HEK293 (cell line): ENCODE results near the gene EPB41L2.

Source experiments
- CTCF ChIA-PET: fragments of 350-600 bp; formaldehyde crosslinking; extraction: SDS; loops from one replicate; lab custom pipeline; 2021; ENCODE audit warnings: antibody characterized with exemption; lab: Yijun Ruan, JAX
- POLR2A ChIA-PET: fragments of 300-600 bp; formaldehyde crosslinking; extraction: SDS; loops from one replicate; lab custom pipeline; 2020; ENCODE audit warnings: antibody characterized with exemption, inconsistent platforms; lab: Yijun Ruan, JAX
- H3K27ac ChIP-seq: fragments of 200-500 bp; sonication (Bioruptor generic); 2 replicates; pipeline ENCODE4 v1.5.1; 2014; ENCODE audit warnings: low read depth, low read length, control low read depth, inconsistent platforms; ENCODE audit errors: extremely low read depth
- H3K36me3 ChIP-seq, 2 experiments: fragments of 200-500 bp in 1 of 2; sonication (Bioruptor generic) in 1 of 2; 1 replicate in 1 of 2; 2 replicates in 1 of 2; pipeline ENCODE4 v1.5.1; 2014 to 2017; ENCODE audit warnings: inconsistent platforms in 2 of 2, low read length in 2 of 2; ENCODE audit not compliant: control insufficient read depth in 2 of 2, insufficient read depth in 1 of 2
- H3K4me1 ChIP-seq: fragments of 200-500 bp; sonication (Bioruptor generic); 2 replicates; pipeline ENCODE4 v1.5.1; 2014; ENCODE audit warnings: mild to moderate bottlenecking, low read length, inconsistent platforms; ENCODE audit not compliant: control insufficient read depth, insufficient read depth
- H3K4me3 ChIP-seq: 2 replicates; pipeline ENCODE4 v1.5.1; 2011; ENCODE audit warnings: low read depth, mild to moderate bottlenecking, control low read depth, low read length, moderate library complexity
- H3K9me3 ChIP-seq: fragments of 200-500 bp; sonication (Bioruptor generic); 2 replicates; pipeline ENCODE4 v1.5.1; 2014; ENCODE audit warnings: low read depth, low read length, inconsistent platforms; ENCODE audit not compliant: control insufficient read depth, insufficient read depth
- HIC1 ChIP-seq: fragments of 450-650 bp; formaldehyde crosslinking; IDR thresholded peaks from 2 replicates; pipeline ENCODE4 v1.5.1; 2016; ENCODE audit warnings: missing biosample characterization, missing genetic modification characterization
- IKZF3 ChIP-seq: fragments of 450-650 bp; IDR thresholded peaks from 2 replicates; pipeline ENCODE4 v1.5.0; 2018; ENCODE audit warnings: missing biosample characterization, mild to moderate bottlenecking, missing genetic modification characterization, moderate library complexity
- INSM2 ChIP-seq: fragments of 450-650 bp; formaldehyde crosslinking; IDR thresholded peaks from 2 replicates; pipeline ENCODE4 v1.5.1; 2016; ENCODE audit warnings: missing biosample characterization, missing genetic modification characterization
- OSR2 ChIP-seq: fragments of 450-650 bp; formaldehyde crosslinking; IDR thresholded peaks from 2 replicates; pipeline ENCODE4 v1.5.1; 2016; ENCODE audit warnings: missing biosample characterization, missing genetic modification characterization
- PRDM1 ChIP-seq: fragments of 450-650 bp; formaldehyde crosslinking; IDR thresholded peaks from 2 replicates; pipeline ENCODE4; 2016; ENCODE audit warnings: missing biosample characterization, missing genetic modification characterization
- PRDM2 ChIP-seq: fragments of 450-650 bp; formaldehyde crosslinking; IDR thresholded peaks from 2 replicates; pipeline ENCODE4 v1.5.1; 2016; ENCODE audit warnings: missing biosample characterization, missing genetic modification characterization, borderline replicate concordance
- ZFP69B ChIP-seq: fragments of 450-650 bp; formaldehyde crosslinking; IDR thresholded peaks from 2 replicates; pipeline ENCODE4 v1.5.1; 2016; ENCODE audit warnings: missing biosample characterization, missing genetic modification characterization
- ZNF132 ChIP-seq: fragments of 450-650 bp; formaldehyde crosslinking; IDR thresholded peaks from 2 replicates; pipeline ENCODE4 v1.5.1; 2017; ENCODE audit warnings: missing biosample characterization, missing genetic modification characterization, borderline replicate concordance
- ZNF174 ChIP-seq: fragments of 450-650 bp; formaldehyde crosslinking; IDR thresholded peaks from 2 replicates; pipeline ENCODE4 v1.5.0; 2017; ENCODE audit warnings: missing biosample characterization, mild to moderate bottlenecking, missing genetic modification characterization
- ZNF341 ChIP-seq: fragments of 450-650 bp; formaldehyde crosslinking; IDR thresholded peaks from 2 replicates; pipeline ENCODE4; 2016; ENCODE audit warnings: low read depth, missing biosample characterization, missing genetic modification characterization
- ZNF596 ChIP-seq: fragments of 450-650 bp; IDR thresholded peaks from 2 replicates; pipeline ENCODE4 v1.5.0; 2018; ENCODE audit warnings: missing biosample characterization, mild to moderate bottlenecking, missing genetic modification characterization, moderate library complexity
- ZNF660 ChIP-seq: fragments of 450-650 bp; IDR thresholded peaks from 2 replicates; pipeline ENCODE4 v1.5.1; 2018; ENCODE audit warnings: missing biosample characterization, mild to moderate bottlenecking, missing genetic modification characterization
- ZNF791 ChIP-seq: fragments of 450-650 bp; formaldehyde crosslinking; IDR thresholded peaks from 2 replicates; pipeline ENCODE4 v1.5.1; 2016; ENCODE audit warnings: missing biosample characterization, missing genetic modification characterization
- ZXDB ChIP-seq: fragments of 450-650 bp; formaldehyde crosslinking; IDR thresholded peaks from 2 replicates; pipeline ENCODE4 v1.5.1; 2016; ENCODE audit warnings: missing biosample characterization, missing genetic modification characterization

The EPB41L2 gene

GRCh38 chr6:131001111-131001736, 61.8 kb downstream of the EPB41L2 start:
- no peaks in the 10 kb centered on the region for H3K9me3 ChIP-seq
- no peak overlapping the region for H3K4me3 ChIP-seq
- peak; percentile 17; the same call in 1 of the 2 replicates for TF ChIP-seq ZXDB
- no peak for TF ChIP-seq ZNF341
- no peak for TF ChIP-seq ZNF791 (tag by site-specific recombination)
- peak; percentile 63; the same call in 1 of the 2 replicates for TF ChIP-seq PRDM1
- TF ChIP-seq ZNF596, result peak; percentile 25; the same call in 1 of the 2 replicates
- TF ChIP-seq PRDM2 (tag by site-specific recombination), result no peak
- H3K27ac ChIP-seq, result no peak overlapping the region
- POLR2A ChIA-PET, result no interaction called here
- H3K36me3 ChIP-seq, result no peaks in the 10 kb centered on the region
- H3K4me1 ChIP-seq, result peaks cover 60% of the 10 kb centered on the region
- CTCF ChIA-PET, result interaction anchor here (0.7 kb wide), 1 partner anchor 57 kb away, joined by 4 read pairs; no protein-coding TSS in a partner anchor

GRCh38 chr6:131000544-131000943, 62.5 kb downstream of the EPB41L2 start:
- no peaks in the 10 kb centered on the region for H3K36me3 ChIP-seq
- POLR2A ChIA-PET, result no interaction called here
- no peak overlapping the region for H3K4me3 ChIP-seq
- no peaks in the 10 kb centered on the region for H3K9me3 ChIP-seq
- no peak overlapping the region for H3K27ac ChIP-seq
- TF ChIP-seq ZFP69B (0 out of 2 replicates have a peak, but pooled peaks have one; percentile 36), OSR2 (tag by site-specific recombination) (no peak), ZNF174 (tag by site-specific recombination) (no peak), ZNF660 (tag by site-specific recombination) (0 out of 2 replicates have a peak, but pooled peaks have one; percentile 38), HIC1 (tag by site-specific recombination) (0 out of 2 replicates have a peak, but pooled peaks have one; percentile 19), IKZF3 (tag by site-specific recombination) (peak; percentile 30; the same call in 1 of the 2 replicates), ZNF132 (tag by site-specific recombination) (no peak), INSM2 (tag by site-specific recombination) (no peak)
- CTCF ChIA-PET, result interaction anchor here (1.2 kb wide), 1 partner anchor 16 kb away, joined by 4 read pairs; no protein-coding TSS in a partner anchor
- peaks cover 67% of the 10 kb centered on the region for H3K4me1 ChIP-seq
